ENCODE measurements around the gene SFXN5. TPM values are rescaled to one million over a fixed set of nuclear protein-coding genes. Genes with fewer than 3 reads are reported as not detected.

The SFXN5 gene
- total and polyA plus RNA-seq, 2 donors (not counting 3 experiments of a cell fraction or from before 2014, with no cell fraction given), result 18.7 to 28.6 TPM

- no peaks in the 10 kb centered on the region for H3K36me3 ChIP-seq (ENCODE audit: control insufficient read depth in 2 of 2, extremely low read depth in 1 of 2, insufficient read depth in 2 of 2, low read length in 2 of 2)
- POLR2A ChIA-PET, result no interaction called here
Measured at GRCh38 chr2:72958542-72959385, 112.7 kb downstream of the SFXN5 start.

More at GRCh38 chr2:72958542-72959385, 112.7 kb downstream of the SFXN5 start:
- dilution Hi-C loops (cut with MboI; ENCODE audit: extremely low pct_ligation_motif_present, low sequenced_read_pairs), result no loop called here
- Histone ChIP-seq H3K4me2 (ENCODE audit: insufficient read depth, low read length) (no peak overlapping the region), H2AFZ (ENCODE audit: low read depth, low read length) (no peak overlapping the region), H3K79me2 (ENCODE audit: control insufficient read depth, insufficient read depth, low read length) (no peaks in the 10 kb centered on the region), H3K4me1 (ENCODE audit: control insufficient read depth, extremely low read depth, insufficient read depth, low read length) (no peaks in the 10 kb centered on the region), H3K9me3 (replicated peaks; ENCODE audit: control insufficient read depth, insufficient read depth, low read length) (no peaks in the 10 kb centered on the region), H3K9me1 (replicated peaks; ENCODE audit: control insufficient read depth, extremely low read depth, insufficient read depth, low read length) (no peaks in the 10 kb centered on the region), H3K4me3 (replicated peaks in 1 of 3; ENCODE audit: insufficient read depth in 1 of 3, low read depth in 1 of 3, low read length in 3 of 3) (no peak overlapping the region), H3K27me3 (ENCODE audit: control insufficient read depth in 2 of 2, insufficient read depth in 2 of 2, low read length in 2 of 2) (no peaks in the 10 kb centered on the region), H3K27ac (ENCODE audit: insufficient read depth, low read depth, low read length) (no peak overlapping the region), H4K20me1 (replicated peaks; ENCODE audit: control insufficient read depth, extremely low read depth, insufficient read depth, low read length) (no peaks in the 10 kb centered on the region), H3K9ac (replicated peaks; ENCODE audit: extremely low read depth, insufficient read depth, low read length) (no peak overlapping the region)
- intact Hi-C loops (cut with micrococcal nuclease), result no loop called here
- no peak for TF ChIP-seq MAX (IDR thresholded peaks at IDR 0.05; ENCODE audit: insufficient read depth, insufficient read length)
- TF ChIP-seq, protein P1, sequence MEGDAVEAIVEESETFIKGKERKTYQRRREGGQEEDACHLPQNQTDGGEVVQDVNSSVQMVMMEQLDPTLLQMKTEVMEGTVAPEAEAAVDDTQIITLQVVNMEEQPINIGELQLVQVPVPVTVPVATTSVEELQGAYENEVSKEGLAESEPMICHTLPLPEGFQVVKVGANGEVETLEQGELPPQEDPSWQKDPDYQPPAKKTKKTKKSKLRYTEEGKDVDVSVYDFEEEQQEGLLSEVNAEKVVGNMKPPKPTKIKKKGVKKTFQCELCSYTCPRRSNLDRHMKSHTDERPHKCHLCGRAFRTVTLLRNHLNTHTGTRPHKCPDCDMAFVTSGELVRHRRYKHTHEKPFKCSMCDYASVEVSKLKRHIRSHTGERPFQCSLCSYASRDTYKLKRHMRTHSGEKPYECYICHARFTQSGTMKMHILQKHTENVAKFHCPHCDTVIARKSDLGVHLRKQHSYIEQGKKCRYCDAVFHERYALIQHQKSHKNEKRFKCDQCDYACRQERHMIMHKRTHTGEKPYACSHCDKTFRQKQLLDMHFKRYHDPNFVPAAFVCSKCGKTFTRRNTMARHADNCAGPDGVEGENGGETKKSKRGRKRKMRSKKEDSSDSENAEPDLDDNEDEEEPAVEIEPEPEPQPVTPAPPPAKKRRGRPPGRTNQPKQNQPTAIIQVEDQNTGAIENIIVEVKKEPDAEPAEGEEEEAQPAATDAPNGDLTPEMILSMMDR (IDR thresholded peaks at IDR 0.05; ENCODE audit: extremely low read depth in 1 of 2, insufficient read depth in 1 of 2, low read depth in 1 of 2, low read length in 2 of 2), result no peak
- no peak for TF ChIP-seq POLR2A (IDR thresholded peaks at IDR 0.05; ENCODE audit: low read depth, low read length)
- TF ChIP-seq MYC (IDR thresholded peaks at IDR 0.05; ENCODE audit: low read depth, low read length), result no peak
- no peak for TF ChIP-seq JUN (IDR thresholded peaks at IDR 0.05; ENCODE audit: borderline replicate concordance, insufficient read depth, insufficient read length, low read depth)
- no peak for TF ChIP-seq FOS (IDR thresholded peaks at IDR 0.05; ENCODE audit: borderline replicate concordance, insufficient read depth, low read length)
- TF ChIP-seq GATA2 (IDR thresholded peaks at IDR 0.05; ENCODE audit: insufficient read depth, insufficient read length, low read depth, low read length), result no peak
- TF ChIP-seq POLR2AphosphoS5 (IDR thresholded peaks at IDR 0.05; ENCODE audit: insufficient read depth, low read depth, low read length), result no peak
- TF ChIP-seq EZH2 (IDR thresholded peaks at IDR 0.05; ENCODE audit: borderline replicate concordance, low read depth, low read length, severe bottlenecking), result no peak
- BruUV-seq (replicated peaks), result no TSS peak
- CTCF ChIA-PET, result interaction anchor here (0.8 to 2.8 kb wide), 2 partner anchors 11 to 15 kb away, joined by 3 to 9 read pairs; no protein-coding TSS in a partner anchor
- FAIRE-seq (no peak), DNase-seq (ENCODE audit: low read depth, low spot score) (no peak)
